H1 (cell line): ENCODE data around the gene WEE1. TPM values are rescaled to one million over a fixed set of nuclear protein-coding genes. Genes with fewer than 3 reads are reported as not detected.
A peak's percentile ranks its signal among the peaks of the same experiment; 100 is the strongest.

Experiments
- CTCF ChIA-PET: fragments of 300-600 bp; sonication (Branson Sonifier 250); formaldehyde crosslinking; loops from one replicate; lab custom pipeline; 2021; ENCODE audit not compliant: partially characterized antibody; lab: Charles Lee
- POLR2A ChIA-PET: fragments of 300-600 bp; sonication (Branson Sonifier 250); formaldehyde crosslinking; loops from one replicate; lab custom pipeline; 2021; ENCODE audit warnings: inconsistent platforms; ENCODE audit not compliant: partially characterized antibody; lab: Charles Lee
- DNase-seq, 2 experiments: peaks; one replicate each; pipeline versions ENCODE4 v3.0.0 to v3.0.0-alpha.2; 2010 to 2022; ENCODE audit warnings: low spot score in 2 of 2, low read depth in 1 of 2, mixed read lengths in 1 of 2
- FAIRE-seq: peaks from 2 replicates; lab custom pipeline; 2011; peaks lifted over from hg19 to GRCh38; lab: Jason Lieb, UNC
- H2AFZ ChIP-seq: 2 replicates; pipeline ENCODE4 v1.8.1; 2012; ENCODE audit warnings: low read length, inconsistent platforms
- H2AK5ac ChIP-seq: 2 replicates; pipeline ENCODE4 v1.6.1; 2013; ENCODE audit warnings: low read depth, low read length
- H2BK120ac ChIP-seq: replicated peaks from 2 replicates; pipeline ENCODE3; 2013; ENCODE audit warnings: low read depth, low read length, inconsistent platforms
- H2BK12ac ChIP-seq: 2 replicates; pipeline ENCODE4 v1.6.1; 2013; ENCODE audit warnings: low read depth, low read length
- H2BK15ac ChIP-seq: 2 replicates; pipeline ENCODE4 v1.6.1; 2013; ENCODE audit warnings: low read length
- H2BK20ac ChIP-seq: 2 replicates; pipeline ENCODE4 v1.6.1; 2013; ENCODE audit warnings: low read length
- H2BK5ac ChIP-seq: 2 replicates; pipeline ENCODE4 v1.6.1; 2013; ENCODE audit warnings: low read depth, low read length
- H3K14ac ChIP-seq: 2 replicates; pipeline ENCODE4 v1.6.1; 2013; ENCODE audit warnings: inconsistent platforms; ENCODE audit not compliant: insufficient read length
- H3K18ac ChIP-seq: 2 replicates; pipeline ENCODE4 v1.6.1; 2013; ENCODE audit warnings: low read length; ENCODE audit errors: extremely low read depth
- H3K23ac ChIP-seq: 2 replicates; pipeline ENCODE4 v1.6.1; 2013; ENCODE audit warnings: inconsistent platforms; ENCODE audit not compliant: insufficient read length
- H3K23me2 ChIP-seq: 2 replicates; pipeline ENCODE4 v1.6.1; 2013; ENCODE audit warnings: low read depth, low read length
- H3K27ac ChIP-seq: 2 replicates; pipeline ENCODE4 v1.6.1; 2011; ENCODE audit warnings: low read depth, low read length, inconsistent platforms
- H3K27me3 ChIP-seq, 4 experiments: replicated peaks in 1 of 4; 1 replicate in 1 of 4; 2 replicates in 3 of 4; pipeline versions ENCODE4 v1.6.1 to v1.8.1; 2011 to 2013; ENCODE audit warnings: low read length in 3 of 4, mild to moderate bottlenecking in 3 of 4, inconsistent platforms in 2 of 4, mixed read lengths in 2 of 4, moderate library complexity in 1 of 4; ENCODE audit not compliant: control insufficient read depth in 3 of 4, insufficient read depth in 3 of 4; ENCODE audit errors: extremely low read depth in 1 of 4
- H3K36me3 ChIP-seq, 4 experiments: 2 replicates each; pipeline versions ENCODE4 v1.6.1 to v1.8.1; 2011 to 2013; ENCODE audit warnings: mild to moderate bottlenecking in 4 of 4, low read length in 3 of 4, moderate library complexity in 2 of 4, control low read depth in 1 of 4, inconsistent platforms in 1 of 4; ENCODE audit not compliant: insufficient read depth in 4 of 4, control insufficient read depth in 2 of 4
- H3K4ac ChIP-seq: replicated peaks from 2 replicates; pipeline ENCODE3; 2013; ENCODE audit warnings: low read length, low read depth, mixed read lengths, inconsistent platforms; ENCODE audit not compliant: insufficient read length
- H3K4me1 ChIP-seq, 4 experiments: replicated peaks in 1 of 4; 1 replicate in 1 of 4; 2 replicates in 3 of 4; pipeline versions ENCODE4 v1.6.1 to v1.8.1; 2011 to 2013; ENCODE audit warnings: low read length in 3 of 4, inconsistent platforms in 2 of 4, mixed read lengths in 1 of 4; ENCODE audit not compliant: insufficient read depth in 4 of 4, control insufficient read depth in 3 of 4
- H3K4me2 ChIP-seq, 2 experiments: 2 replicates each; pipeline versions ENCODE4 v1.6.1 to v1.8.1; 2011 to 2013; ENCODE audit warnings: low read depth in 2 of 2, low read length in 2 of 2, control low read depth in 1 of 2, inconsistent platforms in 1 of 2, mild to moderate bottlenecking in 1 of 2; ENCODE audit not compliant: insufficient read depth in 1 of 2
- H3K4me3 ChIP-seq, 4 experiments: fragments of 200-600, 300-600 bp in 1 of 4; sonication (generic), shearing (Covaris generic), sonication (Bioruptor Twin) in 1 of 4; 2 replicates each; pipeline versions ENCODE4 v1.5.1 to v1.8.1; 2011 to 2016; ENCODE audit warnings: low read length in 4 of 4, low read depth in 3 of 4, control low read depth in 2 of 4, inconsistent platforms in 2 of 4, mild to moderate bottlenecking in 2 of 4, mixed read lengths in 1 of 4, moderate library complexity in 1 of 4; ENCODE audit not compliant: insufficient read depth in 2 of 4; ENCODE audit errors: extremely low read depth in 1 of 4
- H3K56ac ChIP-seq: replicated peaks from 2 replicates; pipeline ENCODE3; 2013; ENCODE audit warnings: low read depth, mild to moderate bottlenecking, mixed read lengths, low read length, inconsistent platforms; ENCODE audit not compliant: insufficient read length
- H3K79me1 ChIP-seq: 2 replicates; pipeline ENCODE4 v1.6.1; 2013; ENCODE audit warnings: low read depth, low read length, control low read depth
- H3K79me2 ChIP-seq, 2 experiments: 2 replicates each; pipeline versions ENCODE4 v1.6.1 to v1.8.1; 2012 to 2013; ENCODE audit warnings: low read length in 2 of 2, mild to moderate bottlenecking in 2 of 2, inconsistent platforms in 1 of 2; ENCODE audit not compliant: insufficient read depth in 2 of 2, control insufficient read depth in 1 of 2
- H3K9ac ChIP-seq, 4 experiments: replicated peaks in 1 of 4; 1 replicate in 1 of 4; 2 replicates in 3 of 4; pipeline versions ENCODE4 v1.6.1 to v1.8.1; 2011 to 2013; ENCODE audit warnings: low read depth in 3 of 4, low read length in 3 of 4, control low read depth in 2 of 4, mild to moderate bottlenecking in 2 of 4, moderate library complexity in 2 of 4, inconsistent platforms in 1 of 4; ENCODE audit errors: extremely low read depth in 1 of 4
- H3K9me3 ChIP-seq, 2 experiments: 2 replicates each; pipeline versions ENCODE4 v1.6.1 to v1.8.1; 2012 to 2013; ENCODE audit warnings: mild to moderate bottlenecking in 2 of 2, moderate library complexity in 2 of 2, control low read depth in 1 of 2, inconsistent platforms in 1 of 2, low read depth in 1 of 2, low read length in 1 of 2, mixed read lengths in 1 of 2; ENCODE audit not compliant: insufficient read depth in 2 of 2
- H4K20me1 ChIP-seq, 2 experiments: replicated peaks in 1 of 2; 2 replicates each; pipeline versions ENCODE3 to v1.8.1; 2011 to 2013; ENCODE audit warnings: inconsistent platforms in 2 of 2, low read length in 2 of 2, mild to moderate bottlenecking in 1 of 2; ENCODE audit not compliant: insufficient read depth in 2 of 2, control insufficient read depth in 1 of 2
- H4K5ac ChIP-seq: 2 replicates; pipeline ENCODE4 v1.6.1; 2013; ENCODE audit warnings: low read length, low read depth, mixed read lengths, inconsistent platforms; ENCODE audit not compliant: insufficient read length
- H4K8ac ChIP-seq: 2 replicates; pipeline ENCODE4 v1.8.0; 2013; ENCODE audit warnings: mild to moderate bottlenecking, moderate library complexity, low read length, inconsistent platforms; ENCODE audit not compliant: insufficient read depth; ENCODE audit errors: extremely low read depth
- H4K91ac ChIP-seq: replicated peaks from 2 replicates; pipeline ENCODE3; 2013; ENCODE audit warnings: low read length, mixed read lengths, inconsistent platforms; ENCODE audit not compliant: insufficient read length
- CHD1 ChIP-seq: IDR thresholded peaks from 2 replicates; pipeline ENCODE4 v1.6.1; 2012; ENCODE audit warnings: low read depth, low read length, improper control_type of control experiment
- KDM4A ChIP-seq: IDR thresholded peaks from one replicate; pipeline ENCODE4 v1.7.1; 2012; ENCODE audit warnings: low read depth, mild to moderate bottlenecking, moderate library complexity, low read length, inconsistent platforms; ENCODE audit not compliant: severe bottlenecking
- MAX ChIP-seq: IDR thresholded peaks from 2 replicates; pipeline ENCODE4 v1.6.1; 2012; ENCODE audit warnings: inconsistent platforms
- NANOG ChIP-seq: IDR thresholded peaks from 2 replicates; pipeline ENCODE4 v1.6.1; 2011; ENCODE audit warnings: low read length, low read depth, mild to moderate bottlenecking, inconsistent platforms; ENCODE audit not compliant: insufficient read depth, poor library complexity, severe bottlenecking
- PHF8 ChIP-seq: fragments of 200-600 bp; sonication (generic); conservative IDR thresholded peaks from 2 replicates; pipeline ENCODE4 v1.7.1; 2012; ENCODE audit warnings: low read depth, mild to moderate bottlenecking, inconsistent platforms, low read length, moderate library complexity
- SIN3A ChIP-seq, 2 experiments: IDR thresholded peaks in 1 of 2; conservative IDR thresholded peaks in 1 of 2; 2 replicates each; pipeline ENCODE4 v1.6.1; 2011 to 2012; ENCODE audit warnings: low read length in 2 of 2, improper control_type of control experiment in 1 of 2, low read depth in 1 of 2, mild to moderate bottlenecking in 1 of 2
- SUZ12 ChIP-seq: fragments of 200-600 bp; sonication (generic); IDR thresholded peaks from 2 replicates; pipeline ENCODE4 v1.6.1; 2012; ENCODE audit warnings: mild to moderate bottlenecking, inconsistent platforms, low read length, moderate library complexity, mixed read lengths
- TAF1 ChIP-seq: IDR thresholded peaks from 2 replicates; pipeline ENCODE4 v1.6.1; 2011; ENCODE audit warnings: mild to moderate bottlenecking, low read depth, low read length
- TAF7 ChIP-seq: optimal IDR thresholded peaks from 2 replicates; pipeline ENCODE3; 2011; ENCODE audit warnings: low read depth, mild to moderate bottlenecking, inconsistent platforms, low read length, moderate library complexity, borderline replicate concordance
- TEAD4 ChIP-seq: IDR thresholded peaks from 2 replicates; pipeline ENCODE4 v1.6.1; 2012; ENCODE audit warnings: low read depth, low read length, inconsistent platforms, mixed read lengths
- WGBS, 2 experiments: shearing (Covaris generic) in 1 of 2; methylation state at CpG; one replicate each; pipeline versions ENCODE4 v1.1.6 to v1.1.7; 2013 to 2015; ENCODE audit warnings: low lambda C conversion rate in 2 of 2, mixed read lengths in 2 of 2, inconsistent platforms in 1 of 2, low coverage in 1 of 2, missing lambda C conversion rate in 1 of 2; ENCODE audit not compliant: insufficient replicate concordance in 2 of 2, insufficient coverage in 1 of 2, insufficient read length in 1 of 2; ENCODE audit errors: extremely low coverage in 1 of 2, missing lambda C conversion rate in 1 of 2; 5-methylcytosine and 5-hydroxymethylcytosine counted together
- polyA plus RNA-seq, 7 experiments: library from polyadenylated mRNA; depleted of rRNA in 3 of 7; stranded (reverse) in 5 of 7; unstranded in 2 of 7; fragments of >200 nt in 5 of 7; fragments of 200-250 nt in 2 of 7; gene quantifications; 1 replicate in 5 of 7; 2 replicates in 1 of 7; 4 replicates in 1 of 7; pipeline versions ENCODE4 v1.2.1 to v1.2.3, GENCODE V29; 2011 to 2013; ENCODE audit warnings: missing spikeins in 2 of 7, mixed read lengths in 2 of 7
- total RNA-seq: library from RNA; stranded (reverse); fragmentation: NEBNext Ultra II Directional; extraction: Animal tissue kit (Norgen Biotek cat#: 25700); gene quantifications from 2 replicates; pipeline ENCODE4 v1.2.1, GENCODE V29; 2021

Gene WEE1
- total and polyA plus RNA-seq, 2 of the 8 experiments (the other 6 are each of a cell fraction or from before 2014, with no cell fraction given): 40.8 to 120 TPM

GRCh38 chr11:9573775-9574621 is 528 bp downstream of the WEE1 start:
- Histone ChIP-seq H2BK5ac (peak overlapping the region; percentile 91), H2BK15ac (no peak overlapping the region), H3K4me1 (peaks cover 3 to 10% (median 7%) of the 10 kb centered on the region in 4 experiments), H4K91ac (peak overlapping the region; percentile 87), H2BK120ac (no peak overlapping the region), H3K23ac (no peak overlapping the region), H4K20me1 (peaks cover 10 to 12% of the 10 kb centered on the region in 2 experiments), H3K27me3 (no peaks in the 10 kb centered on the region), H3K23me2 (peaks cover 6% of the 10 kb centered on the region), H3K4ac (peak overlapping the region; percentile 28), H3K4me2 (peak overlapping the region; percentile 66 to 88; a peak in 3 of 4 replicates), H4K5ac (peak overlapping the region; percentile 59), H3K14ac (no peak overlapping the region), H2BK12ac (no peak overlapping the region), H2AFZ (no peak overlapping the region), H4K8ac (peak overlapping the region; percentile 85; the same call in 1 of the 2 replicates), H2AK5ac (no peak overlapping the region), H3K56ac (peak overlapping the region; percentile 65), H3K79me1 (no peaks in the 10 kb centered on the region), H3K4me3 (peak overlapping the region; percentile 80 to 93 (median 84)), H3K9me3 (no peaks in the 10 kb centered on the region), H2BK20ac (no peak overlapping the region), H3K36me3 (peaks cover 7 to 34% (median 24%) of the 10 kb centered on the region in 4 experiments), H3K9ac (peak overlapping the region; percentile 85 to 98 (median 92)), H3K79me2 (peaks cover 28 to 51% of the 10 kb centered on the region in 2 experiments), H3K18ac (peak overlapping the region; percentile 64), H3K27ac (peak overlapping the region; percentile 90)
- ChIA-PET CTCF (interaction anchor here (0.7 to 1.9 kb wide), 4 partner anchors 39 to 175 kb away, joined by 3 to 5 read pairs (median 4); no protein-coding TSS in a partner anchor), POLR2A (interaction anchor here (0.6 to 4.2 kb wide), 29 partner anchors 9 to 778 kb away, joined by 3 to 30 read pairs (median 4); partner anchors contain the start of gene ZNF143)
- WGBS, 2 experiments: 2% methylated on average over 40 of the region's 122 CpGs; no CpG with 5 or more reads in 1 of the 2 experiments
- DNase-seq (no peak), FAIRE-seq (no peak)
- TF ChIP-seq TAF1: peak; percentile 4; the same call in 1 of the 2 replicates
- TF ChIP-seq CHD1: 0 out of 2 replicates have a peak, but pooled peaks have one; percentile 24
- TF ChIP-seq TAF7: peak; percentile 7
- peak; percentile 31; the same call in 1 of the 2 replicates for TF ChIP-seq PHF8
- peak in 1 of 2 experiments; percentile 70; a peak in 2 of 4 replicates for TF ChIP-seq SIN3A (conservative IDR thresholded peaks at IDR 0.05 in 1 of 2, IDR thresholded peaks at IDR 0.05 in 1 of 2; ENCODE audit: low read depth in 1 of 2, low read length in 2 of 2)
- peak; percentile 13 for TF ChIP-seq KDM4A
- no peak for TF ChIP-seq NANOG
- TF ChIP-seq MAX: peak; percentile 64
- TF ChIP-seq TEAD4: no peak
- TF ChIP-seq SUZ12: no peak
